ENCODE results near the gene MMP14.

- TF ChIP-seq EZH2 (IDR thresholded peaks at IDR 0.05; ENCODE audit: borderline replicate concordance) (no peak), CTCF (IDR thresholded peaks at IDR 0.05; ENCODE audit: poor library complexity) (peak; percentile 68)
These were observed at the start of gene MMP14 for GRCh38 chr14:22836301-22837113.

Data from hepatocyte (in vitro differentiated cells).